HG03196 (cell line): ENCODE results near the gene SLC11A2.

Source experiments
- ATAC-seq: cut with Tn5 transposase; IDR thresholded peaks from one replicate; pipeline ENCODE4 v1.9.1; 2021; ENCODE audit not compliant: unreplicated experiment

SLC11A2 gene

GRCh38 chr12:51025836-51026638, at the start of gene SLC11A2:
Gene SLC11A2, minus strand, starts transcription at chr12:51026384. Its CDS starts 15,656 bp downstream, at chr12:51010728.
- peak; percentile 80 for ATAC-seq

GRCh38 chr12:51075390-51075789, 49.2 kb upstream of the SLC11A2 start:
- ATAC-seq = no peak

GRCh38 chr12:51071663-51072062, 45.5 kb upstream of the SLC11A2 start:
- no peak for ATAC-seq

GRCh38 chr12:51070004-51070403, 43.8 kb upstream of the SLC11A2 start:
- ATAC-seq = no peak

GRCh38 chr12:51067771-51068170, 41.6 kb upstream of the SLC11A2 start:
- ATAC-seq = no peak

- no peak for ATAC-seq
These were observed 41.0 kb upstream of the SLC11A2 start for GRCh38 chr12:51067229-51067628.

- ATAC-seq = no peak
These were observed 39.3 kb upstream of the SLC11A2 start for GRCh38 chr12:51065530-51065929.

- no peak for ATAC-seq
These were observed 36.6 kb upstream of the SLC11A2 start for GRCh38 chr12:51062631-51063397.

- no peak for ATAC-seq
These were observed 32.9 kb upstream of the SLC11A2 start for GRCh38 chr12:51059086-51059485.

GRCh38 chr12:51056242-51056641, 30.1 kb upstream of the SLC11A2 start:
- no peak for ATAC-seq

GRCh38 chr12:51055060-51055459, 28.9 kb upstream of the SLC11A2 start:
- no peak for ATAC-seq

GRCh38 chr12:51051787-51052186, 25.6 kb upstream of the SLC11A2 start:
- ATAC-seq = no peak

GRCh38 chr12:51049525-51049924, 23.3 kb upstream of the SLC11A2 start:
- no peak for ATAC-seq

GRCh38 chr12:51048661-51049251, 22.6 kb upstream of the SLC11A2 start:
- no peak for ATAC-seq

GRCh38 chr12:51047655-51048540, 21.7 kb upstream of the SLC11A2 start, which contains the start of gene LETMD1:
Gene LETMD1, plus strand, starts transcription at chr12:51048327. Its CDS starts 30 bp downstream, at chr12:51048357.
- ATAC-seq = peak; percentile 91

- no peak for ATAC-seq
These were observed 10.1 kb upstream of the SLC11A2 start for GRCh38 chr12:51036279-51036678.

GRCh38 chr12:51033457-51034089, 7.4 kb upstream of the SLC11A2 start:
- no peak for ATAC-seq

- no peak for ATAC-seq
These were observed 6.9 kb upstream of the SLC11A2 start for GRCh38 chr12:51033048-51033447.

GRCh38 chr12:51028813-51029150, 2.6 kb upstream of the SLC11A2 start:
- no peak for ATAC-seq

GRCh38 chr12:51028126-51028812, 2.1 kb upstream of the SLC11A2 start:
- ATAC-seq = no peak
